Astrocyte (in vitro differentiated cells and primary cell): ENCODE results near the gene SYNC.

Experiments used
- CTCF ChIP-seq: IDR thresholded peaks from 2 replicates; pipeline ENCODE4 v1.5.1; 2011; ENCODE audit warnings: low read depth, mild to moderate bottlenecking, inconsistent platforms, low read length, moderate library complexity; ENCODE audit not compliant: insufficient read depth
- EZH2 ChIP-seq: IDR thresholded peaks from 2 replicates; pipeline ENCODE4 v1.6.1; 2012; ENCODE audit warnings: mild to moderate bottlenecking, low read length, inconsistent platforms; ENCODE audit not compliant: insufficient read depth

- TF ChIP-seq CTCF (no peak), EZH2 (no peak)
These were observed 31.2 kb upstream of the SYNC start for GRCh38 chr1:32733582-32734321.
